IPS-20b (cell line): ENCODE data around the gene NUBP2.

Source experiments
- H3K27ac ChIP-seq: one replicate; pipeline ENCODE4 v1.5.1; 2013; ENCODE audit warnings: low read length
- H3K27me3 ChIP-seq: 2 replicates; pipeline ENCODE4 v1.6.1; 2013; ENCODE audit warnings: mild to moderate bottlenecking, low read length, inconsistent platforms; ENCODE audit not compliant: insufficient read depth
- H3K36me3 ChIP-seq: 2 replicates; pipeline ENCODE4 v1.6.1; 2013; ENCODE audit warnings: low read depth, mild to moderate bottlenecking, inconsistent platforms, low read length, moderate library complexity; ENCODE audit not compliant: insufficient read depth
- H3K4me1 ChIP-seq: 2 replicates; pipeline ENCODE4 v1.6.1; 2013; ENCODE audit warnings: mild to moderate bottlenecking, control low read depth, inconsistent platforms, low read length, moderate library complexity; ENCODE audit not compliant: insufficient read depth
- H3K4me3 ChIP-seq: 2 replicates; pipeline ENCODE4 v1.5.1; 2013; ENCODE audit warnings: mild to moderate bottlenecking, low read length, inconsistent platforms
- H3K9ac ChIP-seq: 2 replicates; pipeline ENCODE4 v1.6.1; 2013; ENCODE audit warnings: low read depth, mild to moderate bottlenecking, inconsistent platforms, low read length, moderate library complexity
- H3K9me3 ChIP-seq: 2 replicates; pipeline ENCODE4 v1.6.1; 2013; ENCODE audit warnings: mild to moderate bottlenecking, low read depth, low read length, inconsistent platforms; ENCODE audit not compliant: insufficient read depth

NUBP2 gene

DNA sequence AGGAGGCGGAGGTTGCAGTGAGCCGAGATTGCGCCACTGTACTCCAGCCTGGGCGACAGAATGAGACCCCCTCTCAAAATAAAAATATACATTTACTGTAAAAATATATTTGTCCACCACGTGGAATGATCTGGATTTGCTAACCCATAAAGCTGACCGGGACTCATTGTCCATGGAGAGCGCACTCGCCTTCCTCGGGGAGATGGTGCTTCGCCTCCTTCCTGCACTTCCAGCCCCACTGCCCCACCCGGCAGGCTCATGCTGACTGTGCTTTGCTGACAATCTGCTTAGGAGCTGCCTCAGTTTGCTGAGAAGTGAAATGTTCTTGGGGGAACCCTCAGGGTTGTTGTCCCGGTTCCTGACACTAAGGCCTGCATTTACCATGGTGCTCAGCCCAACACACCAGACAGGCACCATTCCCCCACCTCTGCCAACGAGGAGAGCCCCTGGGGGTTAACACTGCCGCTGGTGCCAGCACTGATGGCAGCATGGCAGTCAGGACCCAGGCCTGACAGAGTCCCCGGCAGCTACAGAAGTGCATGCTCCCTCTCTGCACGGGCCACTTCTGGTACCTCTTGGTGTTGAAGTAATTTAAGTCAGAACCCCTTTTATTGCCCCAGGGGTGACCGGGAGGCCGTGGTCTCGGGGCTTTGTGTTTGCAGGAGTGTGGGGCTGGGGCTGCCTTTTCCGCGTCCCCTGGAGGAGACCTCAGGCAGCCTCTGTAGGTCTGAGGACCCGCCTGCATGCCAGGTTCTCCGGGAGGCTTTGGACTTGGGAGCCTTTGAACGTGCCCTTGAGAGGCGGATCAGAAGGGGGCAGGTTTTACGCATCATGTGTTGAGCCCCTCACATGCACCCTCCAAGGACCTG, 2.5 kb downstream of the NUBP2 start:
- Histone ChIP-seq H3K4me1 (peaks cover 4% of the 10 kb centered on the region), H3K27me3 (no peaks in the 10 kb centered on the region), H3K27ac (no peak overlapping the region), H3K36me3 (peaks cover 7% of the 10 kb centered on the region; the same call in 1 of the 2 replicates), H3K9ac (no peak overlapping the region), H3K9me3 (no peaks in the 10 kb centered on the region), H3K4me3 (no peak overlapping the region)

GRCh38 chr16:1785846-1786170, 3.0 kb downstream of the NUBP2 start:
- Histone ChIP-seq H3K27ac (no peak overlapping the region), H3K9ac (no peak overlapping the region), H3K4me3 (no peak overlapping the region), H3K4me1 (peaks cover 4% of the 10 kb centered on the region), H3K27me3 (no peaks in the 10 kb centered on the region), H3K36me3 (peaks cover 7% of the 10 kb centered on the region; the same call in 1 of the 2 replicates), H3K9me3 (no peaks in the 10 kb centered on the region)

GRCh38 chr16:1786242-1787055, 3.7 kb downstream of the NUBP2 start:
- Histone ChIP-seq H3K9me3 (no peaks in the 10 kb centered on the region), H3K36me3 (peaks cover 7% of the 10 kb centered on the region; the same call in 1 of the 2 replicates), H3K27me3 (no peaks in the 10 kb centered on the region), H3K4me1 (peaks cover 4% of the 10 kb centered on the region; the same call in 1 of the 2 replicates), H3K4me3 (no peak overlapping the region), H3K9ac (no peak overlapping the region), H3K27ac (no peak overlapping the region)

DNA sequence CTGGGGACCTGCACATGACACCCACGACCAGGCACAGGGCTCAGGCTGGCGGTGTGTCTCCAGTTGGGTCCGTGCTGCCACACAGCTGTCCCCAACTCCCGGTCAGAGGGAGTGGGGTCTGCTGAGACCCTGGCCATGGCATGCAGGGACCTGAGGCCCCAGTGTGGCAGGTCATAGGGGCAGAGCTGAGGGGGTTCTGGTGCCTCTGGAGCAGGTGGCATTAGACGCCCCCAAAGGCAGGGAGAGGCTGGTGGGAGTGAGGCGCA, 4.2 kb downstream of the NUBP2 start:
- H3K27ac ChIP-seq: no peak overlapping the region
- no peak overlapping the region for H3K9ac ChIP-seq
- H3K36me3 ChIP-seq: peaks cover 7% of the 10 kb centered on the region; the same call in 1 of the 2 replicates
- H3K9me3 ChIP-seq: no peaks in the 10 kb centered on the region
- peaks cover 4% of the 10 kb centered on the region; the same call in 1 of the 2 replicates for H3K4me1 ChIP-seq
- H3K4me3 ChIP-seq: no peak overlapping the region
- no peaks in the 10 kb centered on the region for H3K27me3 ChIP-seq

DNA sequence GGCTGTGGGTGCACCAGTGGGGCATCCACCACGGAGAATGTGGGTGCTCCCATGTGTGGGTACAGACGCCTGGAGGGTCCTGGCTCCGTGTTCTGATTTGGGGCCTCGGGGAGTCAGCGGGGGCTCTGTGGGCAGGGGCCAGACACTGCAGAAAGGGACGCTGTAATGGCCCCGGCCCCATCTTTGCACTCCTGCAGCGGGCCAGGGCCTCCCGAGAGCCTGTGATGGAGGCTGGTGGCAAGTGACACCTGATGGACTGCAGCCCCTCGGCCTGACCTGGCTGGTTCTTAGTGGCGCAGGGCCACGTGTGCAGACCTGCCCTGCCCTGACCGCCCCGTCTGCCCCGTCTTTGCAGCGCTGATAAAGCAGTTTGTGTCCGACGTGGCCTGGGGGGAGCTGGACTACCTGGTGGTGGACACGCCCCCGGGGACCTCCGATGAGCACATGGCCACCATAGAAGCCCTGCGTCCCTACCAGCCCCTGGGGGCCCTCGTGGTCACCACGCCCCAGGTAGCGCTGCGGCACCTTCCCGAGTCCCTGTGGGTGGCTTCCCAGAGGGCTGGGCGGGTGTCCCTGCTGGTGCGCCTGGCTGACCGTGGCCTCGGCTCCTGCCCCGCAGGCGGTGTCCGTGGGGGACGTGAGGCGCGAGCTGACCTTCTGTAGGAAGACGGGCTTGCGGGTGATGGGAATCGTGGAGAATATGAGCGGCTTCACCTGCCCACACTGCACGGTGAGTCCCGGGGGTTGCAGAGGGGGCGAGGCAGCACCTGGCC, 4.7 kb downstream of the NUBP2 start:
- H3K9ac ChIP-seq: no peak overlapping the region

GRCh38 chr16:1788095-1788707, 5.4 kb downstream of the NUBP2 start:
- H3K9ac ChIP-seq: no peak overlapping the region
- H3K4me1 ChIP-seq: peaks cover 4% of the 10 kb centered on the region; the same call in 1 of the 2 replicates
- H3K36me3 ChIP-seq: peaks cover 7% of the 10 kb centered on the region; the same call in 1 of the 2 replicates
- H3K4me3 ChIP-seq: no peak overlapping the region
- no peaks in the 10 kb centered on the region for H3K27me3 ChIP-seq
- H3K9me3 ChIP-seq: no peaks in the 10 kb centered on the region
- H3K27ac ChIP-seq: no peak overlapping the region

More for the DNA sequence above, 4.7 kb downstream of the NUBP2 start:
- no peak overlapping the region for H3K4me3 ChIP-seq
- H3K36me3 ChIP-seq: peaks cover 7% of the 10 kb centered on the region; the same call in 1 of the 2 replicates
- H3K4me1 ChIP-seq: peaks cover 4% of the 10 kb centered on the region; the same call in 1 of the 2 replicates
- H3K27ac ChIP-seq: no peak overlapping the region
- H3K27me3 ChIP-seq: no peaks in the 10 kb centered on the region
- H3K9me3 ChIP-seq: no peaks in the 10 kb centered on the region

DNA sequence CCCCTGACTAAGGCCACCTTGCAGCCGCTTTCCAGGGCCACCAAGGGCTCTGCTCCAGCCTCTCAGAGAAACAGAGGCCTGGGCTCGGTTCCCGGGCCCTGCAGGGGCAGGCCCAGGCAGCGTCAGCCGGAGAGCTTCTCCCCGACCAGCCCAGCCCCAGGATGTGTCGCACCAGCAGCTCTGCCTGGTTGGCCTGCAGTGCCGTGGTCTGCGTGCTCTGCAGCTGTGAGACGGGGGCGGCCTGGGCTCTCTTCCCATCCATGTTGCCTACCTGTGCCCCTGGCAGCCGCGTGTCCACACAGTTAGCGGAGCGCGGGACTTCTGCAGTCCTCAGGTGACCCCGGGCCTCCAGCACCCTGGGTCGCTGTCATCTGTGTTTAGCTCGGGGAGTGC, 5.9 kb downstream of the NUBP2 start:
- no peak overlapping the region for H3K27ac ChIP-seq
- no peaks in the 10 kb centered on the region for H3K9me3 ChIP-seq
- H3K9ac ChIP-seq: no peak overlapping the region
- peaks cover 7% of the 10 kb centered on the region; the same call in 1 of the 2 replicates for H3K36me3 ChIP-seq
- H3K4me1 ChIP-seq: peaks cover 4% of the 10 kb centered on the region; the same call in 1 of the 2 replicates
- H3K27me3 ChIP-seq: no peaks in the 10 kb centered on the region
- no peak overlapping the region for H3K4me3 ChIP-seq

- peaks cover 7% of the 10 kb centered on the region; the same call in 1 of the 2 replicates for H3K36me3 ChIP-seq
- H3K4me1 ChIP-seq: no peaks in the 10 kb centered on the region
- H3K27ac ChIP-seq: no peak overlapping the region
- no peaks in the 10 kb centered on the region for H3K27me3 ChIP-seq
- H3K4me3 ChIP-seq: no peak overlapping the region
- no peak overlapping the region for H3K9ac ChIP-seq
- no peaks in the 10 kb centered on the region for H3K9me3 ChIP-seq
These were observed 6.9 kb downstream of the NUBP2 start for GRCh38 chr16:1789643-1790045.

- Histone ChIP-seq H3K4me3 (no peak overlapping the region), H3K27me3 (no peaks in the 10 kb centered on the region), H3K4me1 (no peaks in the 10 kb centered on the region), H3K9ac (no peak overlapping the region), H3K27ac (no peak overlapping the region), H3K36me3 (peaks cover 7% of the 10 kb centered on the region; the same call in 1 of the 2 replicates), H3K9me3 (no peaks in the 10 kb centered on the region)
These were observed 7.5 kb downstream of the NUBP2 start for GRCh38 chr16:1790261-1790610.

GRCh38 chr16:1790611-1791255, 8.0 kb downstream of the NUBP2 start:
- H3K27me3 ChIP-seq: no peaks in the 10 kb centered on the region
- H3K9me3 ChIP-seq: no peaks in the 10 kb centered on the region
- H3K27ac ChIP-seq: no peak overlapping the region
- H3K9ac ChIP-seq: no peak overlapping the region
- peaks cover 7% of the 10 kb centered on the region; the same call in 1 of the 2 replicates for H3K36me3 ChIP-seq
- H3K4me1 ChIP-seq: no peaks in the 10 kb centered on the region
- H3K4me3 ChIP-seq: no peak overlapping the region
